Measurements from ENCODE around the gene SERPINB5.
"Not testable (repeated sequence)": the region's sequence is repeated elsewhere in the genome, so short reads cannot be mapped to it uniquely, and the experiment has no call there.

Gene SERPINB5

DNA sequence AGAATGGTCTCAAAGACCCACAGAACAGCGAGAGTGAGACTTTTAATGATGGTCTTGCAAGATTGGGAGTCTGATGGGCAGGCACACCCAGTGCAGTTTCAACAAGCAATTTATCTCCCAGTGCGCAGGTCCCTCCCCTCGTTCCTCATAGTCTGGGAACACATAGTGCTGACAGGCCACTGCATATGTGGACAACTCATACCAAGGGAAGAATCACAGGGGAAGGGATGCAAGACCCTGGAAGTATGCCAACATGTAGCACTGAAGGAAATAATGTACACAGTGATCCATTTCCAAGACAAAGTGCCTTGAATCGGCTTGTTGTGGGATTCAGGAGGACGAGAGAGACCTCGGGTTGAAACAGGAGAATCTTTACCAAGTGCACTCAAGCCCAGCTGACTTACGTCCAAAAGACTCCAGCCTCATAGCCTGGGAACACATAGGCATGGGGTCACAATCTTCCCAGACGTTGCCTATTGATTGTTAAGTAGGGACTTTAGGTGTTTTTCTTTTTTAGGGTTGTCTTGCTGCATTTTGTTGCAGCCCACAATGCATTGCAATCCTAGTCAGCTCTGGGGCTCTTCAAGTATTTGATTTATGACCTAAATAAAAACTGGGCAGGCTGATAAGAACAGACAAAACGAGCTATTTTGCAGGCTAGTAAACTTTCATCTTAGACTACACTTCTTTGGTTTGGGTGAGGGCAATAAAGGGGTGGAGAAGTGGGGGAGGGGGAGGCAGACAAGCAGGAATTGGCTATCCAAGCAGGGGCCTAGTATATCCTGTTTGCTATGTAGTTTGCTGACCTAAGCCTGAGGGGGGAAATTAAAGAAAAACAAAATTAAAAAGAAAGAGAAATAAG is 24.7 kb upstream of the SERPINB5 start:
- Histone ChIP-seq H3K9me3 (ENCODE audit: insufficient read depth, low read length, severe bottlenecking) (no peaks in the 10 kb centered on the region), H3K9ac (ENCODE audit: low read depth, low read length) (no peak overlapping the region), H2AFZ (ENCODE audit: low read depth, low read length) (no peak overlapping the region), H3K4me2 (ENCODE audit: insufficient read depth, low read length) (no peak overlapping the region), H3K27me3 (ENCODE audit: insufficient read depth, low read length, poor library complexity) (no peaks in the 10 kb centered on the region), H4K20me1 (ENCODE audit: insufficient read depth, low read length) (no peaks in the 10 kb centered on the region), H3K79me2 (ENCODE audit: insufficient read depth, low read length) (no peaks in the 10 kb centered on the region), H3K36me3 (ENCODE audit: insufficient read depth, low read length) (no peaks in the 10 kb centered on the region), H3K4me1 (ENCODE audit: insufficient read depth, low read length) (no peaks in the 10 kb centered on the region), H3K4me3 (ENCODE audit: low read depth in 1 of 2, low read length in 2 of 2) (no peak overlapping the region), H3K27ac (ENCODE audit: low read length) (no peak overlapping the region)
- TF ChIP-seq EZH2 (IDR thresholded peaks at IDR 0.05; ENCODE audit: borderline replicate concordance, low read depth, low read length, severe bottlenecking) (no peak), CTCF (IDR thresholded peaks at IDR 0.05; ENCODE audit: borderline replicate concordance, extremely low read depth, low read length, poor library complexity, severe bottlenecking) (no peak)
- no peak for DNase-seq
- no peak for ATAC-seq (ENCODE audit: insufficient read depth, low read depth)

DNA sequence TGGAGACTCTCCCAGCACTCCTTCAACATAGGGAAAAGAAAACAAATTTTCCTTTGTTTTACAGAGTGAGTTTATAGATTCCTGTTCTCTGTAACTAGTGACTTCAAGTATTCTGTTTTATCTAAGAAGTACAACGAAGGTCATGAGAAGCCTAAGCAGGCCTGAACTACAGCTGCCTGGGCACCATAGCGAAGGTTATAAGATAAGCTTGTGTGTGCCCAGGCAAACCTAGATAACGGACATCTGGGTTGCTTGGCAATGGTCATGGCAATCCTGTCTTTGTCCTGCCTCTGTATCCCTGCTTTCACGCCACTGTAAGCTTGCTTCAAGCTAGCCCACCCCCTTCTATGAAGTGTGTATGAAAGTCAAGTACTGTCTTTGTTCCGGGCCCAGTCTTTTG is 24.0 kb upstream of the SERPINB5 start:
- not testable (repeated sequence) for H3K9ac ChIP-seq (ENCODE audit: low read depth, low read length); H3K27ac ChIP-seq (ENCODE audit: low read length); DNase-seq; H3K27me3 ChIP-seq (ENCODE audit: insufficient read depth, low read length, poor library complexity); H3K4me1 ChIP-seq (ENCODE audit: insufficient read depth, low read length); H2AFZ ChIP-seq (ENCODE audit: low read depth, low read length); ATAC-seq (ENCODE audit: insufficient read depth, low read depth); H3K9me3 ChIP-seq (ENCODE audit: insufficient read depth, low read length, severe bottlenecking); H3K36me3 ChIP-seq (ENCODE audit: insufficient read depth, low read length); H3K4me2 ChIP-seq (ENCODE audit: insufficient read depth, low read length); H3K79me2 ChIP-seq (ENCODE audit: insufficient read depth, low read length); H4K20me1 ChIP-seq (ENCODE audit: insufficient read depth, low read length); H3K4me3 ChIP-seq (ENCODE audit: low read depth in 1 of 2, low read length in 2 of 2)

GRCh38 chr18:63454497-63454896 is 22.3 kb upstream of the SERPINB5 start:
- H2AFZ ChIP-seq (ENCODE audit: low read depth, low read length): no peak overlapping the region
- H3K4me2 ChIP-seq (ENCODE audit: insufficient read depth, low read length): no peak overlapping the region
- H3K4me1 ChIP-seq (ENCODE audit: insufficient read depth, low read length): no peaks in the 10 kb centered on the region
- no peaks in the 10 kb centered on the region for H3K79me2 ChIP-seq (ENCODE audit: insufficient read depth, low read length)
- H3K36me3 ChIP-seq (ENCODE audit: insufficient read depth, low read length): no peaks in the 10 kb centered on the region
- H3K4me3 ChIP-seq (ENCODE audit: low read depth in 1 of 2, low read length in 2 of 2): no peak overlapping the region
- H3K27me3 ChIP-seq (ENCODE audit: insufficient read depth, low read length, poor library complexity): no peaks in the 10 kb centered on the region
- ATAC-seq (ENCODE audit: insufficient read depth, low read depth) (no peak), DNase-seq (no peak)
- H3K9ac ChIP-seq (ENCODE audit: low read depth, low read length): no peak overlapping the region
- H3K27ac ChIP-seq (ENCODE audit: low read length): no peak overlapping the region
- no peak for TF ChIP-seq EZH2 (IDR thresholded peaks at IDR 0.05; ENCODE audit: borderline replicate concordance, low read depth, low read length, severe bottlenecking)
- TF ChIP-seq CTCF (IDR thresholded peaks at IDR 0.05; ENCODE audit: borderline replicate concordance, extremely low read depth, low read length, poor library complexity, severe bottlenecking): no peak
- H3K9me3 ChIP-seq (ENCODE audit: insufficient read depth, low read length, severe bottlenecking): no peaks in the 10 kb centered on the region
- H4K20me1 ChIP-seq (ENCODE audit: insufficient read depth, low read length): no peaks in the 10 kb centered on the region

DNA sequence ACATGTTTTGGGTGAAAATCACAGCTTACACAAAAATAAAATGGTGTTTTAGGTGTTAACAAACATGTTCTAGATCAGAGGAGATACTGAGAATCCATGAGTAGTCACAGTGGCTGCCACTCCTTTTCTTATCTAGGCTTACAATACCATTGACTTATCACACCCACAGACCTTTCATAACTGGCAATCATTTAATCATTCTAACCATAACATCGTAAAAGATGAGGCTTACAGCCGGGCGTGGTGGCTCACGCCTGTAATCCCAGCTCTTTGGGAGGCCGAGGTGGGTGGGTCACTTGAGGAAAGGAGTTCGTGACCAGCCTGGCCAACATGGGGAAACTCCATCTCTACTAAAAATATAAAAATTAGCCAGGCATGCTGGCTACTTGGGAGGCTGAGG is 18.8 kb upstream of the SERPINB5 start:
- Histone ChIP-seq H2AFZ (ENCODE audit: low read depth, low read length) (no peak overlapping the region), H3K27me3 (ENCODE audit: insufficient read depth, low read length, poor library complexity) (peaks cover 2% of the 10 kb centered on the region), H4K20me1 (ENCODE audit: insufficient read depth, low read length) (no peaks in the 10 kb centered on the region), H3K9ac (ENCODE audit: low read depth, low read length) (no peak overlapping the region), H3K27ac (ENCODE audit: low read length) (no peak overlapping the region), H3K36me3 (ENCODE audit: insufficient read depth, low read length) (no peaks in the 10 kb centered on the region), H3K4me1 (ENCODE audit: insufficient read depth, low read length) (no peaks in the 10 kb centered on the region), H3K4me2 (ENCODE audit: insufficient read depth, low read length) (no peak overlapping the region), H3K9me3 (ENCODE audit: insufficient read depth, low read length, severe bottlenecking) (no peaks in the 10 kb centered on the region), H3K4me3 (ENCODE audit: low read depth in 1 of 2, low read length in 2 of 2) (no peak overlapping the region), H3K79me2 (ENCODE audit: insufficient read depth, low read length) (no peaks in the 10 kb centered on the region)
- ATAC-seq (ENCODE audit: insufficient read depth, low read depth) (no peak), DNase-seq (no peak)
- TF ChIP-seq CTCF (IDR thresholded peaks at IDR 0.05; ENCODE audit: borderline replicate concordance, extremely low read depth, low read length, poor library complexity, severe bottlenecking) (no peak), EZH2 (IDR thresholded peaks at IDR 0.05; ENCODE audit: borderline replicate concordance, low read depth, low read length, severe bottlenecking) (no peak)
